Naive thymus-derived CD4-positive, alpha-beta T cell (primary cell): ENCODE measurements around the gene MMD. TPM values are rescaled to one million over a fixed set of nuclear protein-coding genes. Genes with fewer than 3 reads are reported as not detected.
A peak's percentile ranks its signal among the peaks of the same experiment; 100 is the strongest.
"Not testable (repeated sequence)": the region's sequence is repeated elsewhere in the genome, so short reads cannot be mapped to it uniquely, and the experiment has no call there.

Experiments
- ATAC-seq: fragments of 150-1000 bp; cut with Tn5 transposase; 2 replicates; pipeline ENCODE4 v1.10.0; 2021; ENCODE audit warnings: mild to moderate bottlenecking, moderate library complexity
- CTCF ChIA-PET: fragments of 350-600 bp; sonication (Branson Sonifier 250); formaldehyde crosslinking; loops from one replicate; lab custom pipeline; 2021; ENCODE audit warnings: antibody characterized with exemption; lab: Charles Lee
- POLR2A ChIA-PET: fragments of 350-600 bp; sonication (Branson Sonifier 250); formaldehyde crosslinking; loops from one replicate; lab custom pipeline; 2021; ENCODE audit warnings: antibody characterized with exemption, inconsistent platforms; lab: Charles Lee
- DNase-seq, 9 donors: peaks; one replicate each; pipeline versions ENCODE4 v3.0.0 to v3.0.0-alpha.2; 2020 to 2022; ENCODE audit warnings: mixed read lengths in 1 of 9
- H3K27ac ChIP-seq: one replicate; pipeline ENCODE4 v1.7.0; 2013; ENCODE audit warnings: mild to moderate bottlenecking, low read depth, low read length, moderate library complexity
- H3K27me3 ChIP-seq, 2 donors: one replicate each; pipeline ENCODE4 v1.7.0; 2013; ENCODE audit warnings: low read length in 2 of 2, mild to moderate bottlenecking in 2 of 2, moderate library complexity in 2 of 2; ENCODE audit not compliant: control insufficient read depth in 2 of 2, insufficient read depth in 2 of 2
- H3K36me3 ChIP-seq, 3 experiments: 1 replicate in 2 of 3; 2 replicates in 1 of 3; pipeline ENCODE4 v1.7.0; 2013; ENCODE audit warnings: low read length in 3 of 3, mild to moderate bottlenecking in 3 of 3, moderate library complexity in 1 of 3; ENCODE audit not compliant: insufficient read depth in 3 of 3, control insufficient read depth in 2 of 3
- H3K4me1 ChIP-seq, 2 donors: one replicate each; pipeline ENCODE4 v1.7.0; 2013; ENCODE audit warnings: low read length in 2 of 2, mild to moderate bottlenecking in 2 of 2, moderate library complexity in 1 of 2; ENCODE audit not compliant: control insufficient read depth in 2 of 2, insufficient read depth in 2 of 2
- H3K4me3 ChIP-seq: 2 replicates; pipeline ENCODE4 v1.7.0; 2013; ENCODE audit warnings: mild to moderate bottlenecking, low read length
- H3K9me3 ChIP-seq, 3 experiments: 1 replicate in 2 of 3; 2 replicates in 1 of 3; pipeline ENCODE4 v1.7.0; 2013; ENCODE audit warnings: low read length in 3 of 3; ENCODE audit not compliant: control insufficient read depth in 2 of 3
- H3K27ac Mint-ChIP-seq, 9 donors: one replicate each; pipeline ENCODE4 v1.8.0; 2020 to 2022; ENCODE audit warnings: mixed read lengths in 9 of 9, mild to moderate bottlenecking in 8 of 9, moderate library complexity in 5 of 9, inconsistent platforms in 2 of 9
- H3K27me3 Mint-ChIP-seq, 5 donors: one replicate each; pipeline ENCODE4 v1.8.0; 2021 to 2022; ENCODE audit warnings: mixed read lengths in 5 of 5, mild to moderate bottlenecking in 1 of 5
- H3K36me3 Mint-ChIP-seq, 5 donors: one replicate each; pipeline ENCODE4 v1.8.0; 2020 to 2022; ENCODE audit warnings: mixed read lengths in 5 of 5, mild to moderate bottlenecking in 3 of 5, inconsistent platforms in 1 of 5
- H3K4me1 Mint-ChIP-seq, 7 donors: one replicate each; pipeline ENCODE4 v1.8.0; 2020 to 2022; ENCODE audit warnings: mixed read lengths in 7 of 7, mild to moderate bottlenecking in 3 of 7, inconsistent platforms in 1 of 7
- H3K4me3 Mint-ChIP-seq, 10 donors: one replicate each; pipeline ENCODE4 v1.8.0; 2020 to 2022; ENCODE audit warnings: mild to moderate bottlenecking in 10 of 10, mixed read lengths in 10 of 10, moderate library complexity in 6 of 10, inconsistent platforms in 2 of 10
- H3K9me3 Mint-ChIP-seq, 11 donors: one replicate each; pipeline ENCODE4 v1.8.0; 2020 to 2022; ENCODE audit warnings: mixed read lengths in 11 of 11, mild to moderate bottlenecking in 4 of 11, inconsistent platforms in 1 of 11, moderate library complexity in 1 of 11
- intact Hi-C, 2 donors: fragments of 100-400 bp; cut with micrococcal nuclease; formaldehyde crosslinking; loops; one replicate each; pipeline ENCODE4 v1.15.1; 2023
- polyA plus RNA-seq, 2 donors: library from polyadenylated mRNA; unstranded; fragments of 300-500 nt; fragmentation: Illumina TruSeq; gene quantifications; one replicate each; pipeline ENCODE4 v1.2.3, GENCODE V29; 2021
- total RNA-seq, 6 experiments: library from RNA in 5 of 6; stranded (reverse) in 5 of 6; gene quantifications; 1 replicate in 5 of 6; 2 replicates in 1 of 6; pipeline ENCODE4 v1.2.3 and lab custom pipeline; 2021 to 2026

Gene MMD, protein sequence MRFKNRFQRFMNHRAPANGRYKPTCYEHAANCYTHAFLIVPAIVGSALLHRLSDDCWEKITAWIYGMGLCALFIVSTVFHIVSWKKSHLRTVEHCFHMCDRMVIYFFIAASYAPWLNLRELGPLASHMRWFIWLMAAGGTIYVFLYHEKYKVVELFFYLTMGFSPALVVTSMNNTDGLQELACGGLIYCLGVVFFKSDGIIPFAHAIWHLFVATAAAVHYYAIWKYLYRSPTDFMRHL
- total RNA-seq = 10 to 100 TPM in 3 of 5 experiments, 1 to 10 TPM in 2; 6.6 to 35.3 (median 11.2) TPM
- polyA plus RNA-seq = 10 to 100 TPM in 1 of 2 donors, 1 to 10 TPM in 1; 5.2 to 16.1 TPM
- total RNA-seq (lab: John Stamatoyannopoulos, UW) = 13.3 reads per million, percentile 42 among the genes with 10 or more reads in this experiment

DNA sequence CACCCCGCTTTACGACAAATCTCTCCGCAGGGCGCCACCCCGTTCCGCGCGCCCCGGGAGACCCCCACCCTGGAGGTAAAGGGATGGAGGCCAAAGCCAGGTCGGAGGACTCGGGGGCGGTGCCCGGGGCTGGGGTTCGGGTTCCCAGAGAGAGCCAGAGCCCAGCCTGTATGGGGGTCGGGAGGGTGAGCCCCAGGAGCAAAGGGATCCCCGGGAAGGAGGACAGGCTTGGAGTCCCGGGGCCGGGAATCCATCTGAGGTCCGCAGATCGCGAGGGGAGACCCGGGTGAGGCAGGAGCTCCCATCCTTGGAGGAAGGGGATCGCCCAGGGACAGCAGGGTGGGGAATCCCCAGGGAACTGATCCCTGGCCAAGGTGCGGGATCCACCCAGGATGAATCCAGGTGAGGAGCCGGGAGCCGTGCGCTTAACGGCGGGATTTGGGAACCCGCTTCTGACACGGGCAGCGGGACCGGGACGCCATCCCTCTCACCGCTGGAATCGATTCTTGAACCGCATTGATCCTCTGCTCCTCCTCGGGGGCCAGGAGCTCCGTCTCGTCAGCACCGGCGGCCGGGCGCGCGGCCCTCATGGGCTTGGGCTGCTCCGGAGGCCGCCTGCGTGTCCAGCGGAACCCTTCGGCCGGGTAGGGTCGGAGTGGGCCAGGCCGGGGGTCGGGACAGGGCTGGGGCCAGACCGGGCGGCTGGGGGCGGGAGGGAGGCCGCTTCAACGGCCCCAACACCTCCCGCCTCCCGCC lies at the start of gene MMD:
MMD (minus strand) TSS at position 657 of the 756 bp plus-strand sequence; CDS start at position 517, 140 bp downstream.
- Mint-ChIP-seq H3K27ac (peak within 1 kb of the TSS; percentile 83 to 98 (median 94)), H3K27me3 (peaks cover 8 to 30% (median 19%) of the 10 kb centered on the region in 5 donors), H3K9me3 (peaks cover 0 to 3% (median 0%) of the 10 kb centered on the region in 11 donors), H3K36me3 (peaks cover 0 to 34% (median 3%) of the 10 kb centered on the region in 5 donors), H3K4me1 (peaks cover 32 to 47% (median 43%) of the 10 kb centered on the region in 7 donors), H3K4me3 (peak within 1 kb of the TSS; percentile 89 to 96 (median 90))
- CTCF ChIA-PET = interaction anchor here (0.6 kb wide), 1 partner anchor 72 kb away, joined by 3 read pairs; no protein-coding TSS in a partner anchor
- Histone ChIP-seq H3K9me3 (no peaks in the 10 kb centered on the region), H3K27ac (peak within 1 kb of the TSS; percentile 87), H3K36me3 (peaks cover 0 to 8% (median 0%) of the 10 kb centered on the region in 3 experiments), H3K4me3 (peak within 1 kb of the TSS; percentile 89), H3K4me1 (peaks cover 11 to 21% of the 10 kb centered on the region in 2 donors), H3K27me3 (no peaks in the 10 kb centered on the region)
- POLR2A ChIA-PET = interaction anchor here (0.5 to 0.8 kb wide), 2 partner anchors 156 to 427 kb away, joined by 3 read pairs; no protein-coding TSS in a partner anchor
- DNase-seq = peak in 6 of 9 donors; percentile 12 to 50 (median 24)
- intact Hi-C loops = loop anchor here (1.0 to 10.0 kb wide), 11 partner anchors 65 to 1833 kb away; partner anchors contain the start of genes AKAP1 (in 1 of the 2), C17orf67 (in 1 of the 2), DGKE (in 1 of the 2) and MSI2 (in 1 of the 2)
- ATAC-seq = no peak

DNA sequence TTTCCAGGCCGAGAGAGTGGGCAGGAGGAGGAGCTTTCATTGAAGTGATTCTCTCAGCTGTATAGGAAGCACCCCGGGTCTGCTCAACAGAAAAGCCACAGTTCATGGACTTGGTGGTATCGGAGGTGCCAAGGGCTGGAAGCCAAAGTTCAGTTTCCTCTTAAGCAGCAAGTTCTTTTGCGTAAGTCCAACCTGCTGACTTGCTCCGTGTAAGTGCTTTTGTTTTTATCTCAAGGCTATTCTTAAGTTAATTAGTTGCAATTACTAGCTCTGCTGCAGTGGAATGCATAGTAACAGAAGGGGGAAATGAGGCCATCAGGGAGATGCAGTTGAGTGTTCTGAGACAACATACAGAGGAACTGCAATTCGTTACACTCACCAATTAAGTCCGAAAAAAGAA lies 45.0 kb upstream of the MMD start:
- peak overlapping the region in 1 of 9 donors; percentile 9 for H3K27ac Mint-ChIP-seq
- CTCF ChIA-PET = no interaction called here

DNA sequence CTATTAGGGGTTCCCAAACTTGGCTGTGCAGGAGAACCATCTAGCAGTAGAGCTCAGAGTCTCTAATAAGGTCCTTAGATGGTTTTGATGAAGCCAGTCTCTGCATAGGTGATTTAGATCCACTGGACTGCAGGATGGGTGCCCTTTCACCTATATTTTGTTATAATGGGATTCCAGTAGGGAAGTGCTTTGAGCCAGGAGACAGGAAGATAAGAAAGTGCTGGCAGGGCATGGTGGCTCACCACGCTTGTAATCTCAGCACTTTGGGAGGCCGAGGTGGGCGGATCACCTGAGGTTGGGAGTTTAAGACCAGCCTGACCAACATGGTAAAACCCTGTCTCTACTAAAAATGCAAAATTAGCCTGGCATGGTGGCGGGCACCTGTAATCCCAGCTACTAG lies 44.1 kb upstream of the MMD start:
- ATAC-seq, H3K4me3 ChIP-seq, H3K36me3 Mint-ChIP-seq, H3K27me3 Mint-ChIP-seq, intact Hi-C loops, CTCF ChIA-PET, DNase-seq, H3K4me1 ChIP-seq, H3K36me3 ChIP-seq, POLR2A ChIA-PET, H3K4me3 Mint-ChIP-seq, H3K27me3 ChIP-seq, H3K9me3 ChIP-seq, H3K27ac Mint-ChIP-seq, H3K27ac ChIP-seq, H3K9me3 Mint-ChIP-seq, H3K4me1 Mint-ChIP-seq: not testable (repeated sequence)

More for the DNA sequence above, 45.0 kb upstream of the MMD start:
- POLR2A ChIA-PET = no interaction called here
- DNase-seq = no peak
- H3K4me1 Mint-ChIP-seq = peaks cover 0 to 7% (median 0%) of the 10 kb centered on the region in 7 donors
- Histone ChIP-seq H3K36me3 (no peaks in the 10 kb centered on the region), H3K9me3 (no peaks in the 10 kb centered on the region), H3K4me3 (no peak overlapping the region), H3K4me1 (no peaks in the 10 kb centered on the region), H3K27me3 (no peaks in the 10 kb centered on the region), H3K27ac (no peak overlapping the region)
- H3K27me3 Mint-ChIP-seq = no peaks in the 10 kb centered on the region
- no peaks in the 10 kb centered on the region for H3K36me3 Mint-ChIP-seq
- no peaks in the 10 kb centered on the region for H3K9me3 Mint-ChIP-seq
- no peak overlapping the region for H3K4me3 Mint-ChIP-seq
- intact Hi-C loops = no loop called here
- no peak for ATAC-seq

DNA sequence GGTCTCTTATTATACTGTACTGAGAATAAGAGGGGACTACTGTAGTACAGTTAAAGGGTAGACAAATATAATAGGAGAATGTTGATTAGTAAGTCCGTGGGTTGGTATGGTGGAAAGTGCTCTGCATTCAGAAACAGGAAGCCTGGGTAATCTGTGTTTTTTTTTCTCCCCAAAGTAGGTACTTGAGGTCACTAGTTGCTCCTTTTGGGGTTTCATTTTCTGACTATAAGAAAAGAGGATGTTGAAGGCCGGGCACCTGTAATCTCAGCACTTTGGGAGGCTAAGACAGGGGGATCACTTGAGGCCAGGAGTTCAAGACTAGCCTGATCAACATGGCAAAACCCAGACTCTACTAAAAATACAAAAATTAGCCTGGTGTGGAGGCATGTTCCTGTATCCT lies 42.0 kb upstream of the MMD start:
- ChIA-PET POLR2A (no interaction called here), CTCF (no interaction called here)
- no peaks in the 10 kb centered on the region for H3K4me1 ChIP-seq
- Mint-ChIP-seq H3K36me3 (no peaks in the 10 kb centered on the region), H3K27me3 (no peaks in the 10 kb centered on the region), H3K4me1 (peaks cover 0 to 12% (median 0%) of the 10 kb centered on the region in 7 donors), H3K4me3 (no peak overlapping the region), H3K9me3 (no peaks in the 10 kb centered on the region), H3K27ac (no peak overlapping the region)
- no peak for ATAC-seq
- DNase-seq = no peak
- no peaks in the 10 kb centered on the region for H3K27me3 ChIP-seq
- intact Hi-C loops = no loop called here
- H3K4me3 ChIP-seq = no peak overlapping the region
- no peaks in the 10 kb centered on the region for H3K36me3 ChIP-seq
- no peaks in the 10 kb centered on the region for H3K9me3 ChIP-seq
- no peak overlapping the region for H3K27ac ChIP-seq

DNA sequence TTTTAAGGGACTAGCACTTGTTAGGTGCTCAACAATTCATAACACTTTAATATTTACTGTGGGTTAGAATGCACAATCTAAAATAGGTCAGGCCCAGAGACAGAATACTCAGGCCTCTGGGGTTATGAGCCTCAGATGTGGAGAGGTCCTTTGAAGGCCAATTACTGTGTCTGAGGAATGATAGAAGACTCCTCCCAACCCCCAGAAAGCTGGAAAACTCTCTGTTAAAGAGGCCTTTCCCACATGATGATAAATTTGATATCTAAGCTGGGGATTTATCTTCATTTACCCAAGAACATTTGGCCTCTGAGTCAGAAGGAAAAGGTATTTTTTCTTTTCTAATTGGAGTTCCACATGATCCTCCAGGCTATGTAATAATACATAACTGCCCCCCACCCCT lies 41.1 kb upstream of the MMD start:
- intact Hi-C loops = no loop called here
- Mint-ChIP-seq H3K27ac (no peak overlapping the region), H3K9me3 (no peaks in the 10 kb centered on the region), H3K36me3 (no peaks in the 10 kb centered on the region), H3K4me3 (no peak overlapping the region), H3K27me3 (peaks cover 0 to 6% (median 0%) of the 10 kb centered on the region in 5 donors), H3K4me1 (peaks cover 0 to 16% (median 0%) of the 10 kb centered on the region in 7 donors)
- Histone ChIP-seq H3K36me3 (no peaks in the 10 kb centered on the region), H3K4me1 (no peaks in the 10 kb centered on the region), H3K27ac (no peak overlapping the region), H3K4me3 (no peak overlapping the region), H3K9me3 (no peaks in the 10 kb centered on the region), H3K27me3 (no peaks in the 10 kb centered on the region)
- DNase-seq (no peak), ATAC-seq (no peak)
- POLR2A ChIA-PET = no interaction called here
- CTCF ChIA-PET = no interaction called here

DNA sequence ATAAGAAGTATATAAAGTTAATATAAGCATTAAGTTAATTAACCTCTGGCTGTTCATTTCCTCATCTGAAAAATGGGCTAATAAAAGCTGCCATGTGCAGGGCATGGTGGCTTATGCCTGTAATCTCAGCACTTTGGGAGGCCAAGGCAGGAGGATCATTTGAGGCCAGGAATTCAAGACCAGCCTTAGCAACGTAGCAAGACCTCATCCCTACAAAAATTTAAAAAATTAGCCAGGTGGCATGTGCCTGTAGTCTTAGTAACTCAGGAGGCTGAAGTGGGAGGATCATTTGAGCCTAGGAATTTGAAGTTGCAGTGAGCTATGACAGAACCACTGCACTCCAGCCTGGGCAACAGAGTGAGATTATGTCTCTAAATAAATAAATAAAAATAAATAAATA lies 40.6 kb upstream of the MMD start:
- ChIA-PET CTCF (no interaction called here), POLR2A (no interaction called here)
- intact Hi-C loops = no loop called here
- Histone ChIP-seq H3K4me3 (no peak overlapping the region), H3K27me3 (no peaks in the 10 kb centered on the region), H3K9me3 (no peaks in the 10 kb centered on the region), H3K4me1 (no peaks in the 10 kb centered on the region), H3K27ac (no peak overlapping the region), H3K36me3 (no peaks in the 10 kb centered on the region)
- peaks cover 0 to 6% (median 0%) of the 10 kb centered on the region in 5 donors for H3K27me3 Mint-ChIP-seq
- DNase-seq = no peak
- no peak overlapping the region for H3K27ac Mint-ChIP-seq
- H3K9me3 Mint-ChIP-seq = no peaks in the 10 kb centered on the region
- H3K4me3 Mint-ChIP-seq = no peak overlapping the region
- no peak for ATAC-seq
- no peaks in the 10 kb centered on the region for H3K36me3 Mint-ChIP-seq
- H3K4me1 Mint-ChIP-seq = peaks cover 0 to 16% (median 0%) of the 10 kb centered on the region in 7 donors
